WTC11 (cell line): ENCODE measurements around the gene KCNJ15.

Source experiments
- ATF1 ChIP-seq: sonication (generic); formaldehyde crosslinking; IDR thresholded peaks from 2 replicates; pipeline ENCODE4 v1.8.1; 2023; ENCODE audit warnings: mild to moderate bottlenecking, moderate library complexity, missing genetic modification reagents
- CREB1 ChIP-seq: sonication (generic); formaldehyde crosslinking; IDR thresholded peaks from 2 replicates; pipeline ENCODE4 v1.8.0; 2023; ENCODE audit warnings: mild to moderate bottlenecking, missing genetic modification reagents
- IRF2 ChIP-seq: sonication (generic); formaldehyde crosslinking; IDR thresholded peaks from 2 replicates; pipeline ENCODE4 v1.8.0; 2022; ENCODE audit warnings: low read depth, missing genetic modification reagents, borderline replicate concordance
- NR3C1 ChIP-seq: sonication (generic); formaldehyde crosslinking; conservative IDR thresholded peaks from 2 replicates; pipeline ENCODE4 v1.8.1; 2023; ENCODE audit warnings: low read depth, mild to moderate bottlenecking, missing genetic modification reagents
- SMAD3 ChIP-seq: sonication (generic); formaldehyde crosslinking; IDR thresholded peaks from 2 replicates; pipeline ENCODE4 v1.8.0; 2022; ENCODE audit warnings: missing genetic modification reagents, mild to moderate bottlenecking, borderline replicate concordance
- TF ChIP-seq, protein P1 (sequence below): fragments of 200-600 bp; IDR thresholded peaks from 2 replicates; pipeline ENCODE4 v1.8.0; 2022; ENCODE audit warnings: antibody characterized with exemption
- TF ChIP-seq, protein P2 (sequence below): sonication (generic); formaldehyde crosslinking; IDR thresholded peaks from 2 replicates; pipeline ENCODE4 v1.8.0; 2022; ENCODE audit warnings: mild to moderate bottlenecking, missing genetic modification reagents
- TF ChIP-seq, protein P3 (sequence below): sonication (generic); formaldehyde crosslinking; IDR thresholded peaks from 2 replicates; pipeline ENCODE4 v1.8.1; 2022; ENCODE audit warnings: mild to moderate bottlenecking, missing genetic modification reagents, moderate library complexity, borderline replicate concordance
- TF ChIP-seq, protein P4 (sequence below): sonication (generic); formaldehyde crosslinking; IDR thresholded peaks from 2 replicates; pipeline ENCODE4 v1.8.1; 2023; ENCODE audit warnings: mild to moderate bottlenecking, moderate library complexity, missing genetic modification reagents
- TF ChIP-seq, protein P5 (sequence below): sonication (generic); formaldehyde crosslinking; IDR thresholded peaks from 2 replicates; pipeline ENCODE4 v1.8.1; 2023; ENCODE audit warnings: mild to moderate bottlenecking, missing genetic modification reagents, borderline replicate concordance
- TF ChIP-seq, protein P6 (sequence below): fragments of 250-450 bp; sonication (Bioruptor Pico); IDR thresholded peaks from 2 replicates; pipeline ENCODE4 v1.8.0; 2021; ENCODE audit warnings: mild to moderate bottlenecking
- TF ChIP-seq, protein P7 (sequence below): sonication (generic); formaldehyde crosslinking; IDR thresholded peaks from 2 replicates; pipeline ENCODE4 v1.8.0; 2022; ENCODE audit warnings: mild to moderate bottlenecking, missing genetic modification reagents

DNA sequence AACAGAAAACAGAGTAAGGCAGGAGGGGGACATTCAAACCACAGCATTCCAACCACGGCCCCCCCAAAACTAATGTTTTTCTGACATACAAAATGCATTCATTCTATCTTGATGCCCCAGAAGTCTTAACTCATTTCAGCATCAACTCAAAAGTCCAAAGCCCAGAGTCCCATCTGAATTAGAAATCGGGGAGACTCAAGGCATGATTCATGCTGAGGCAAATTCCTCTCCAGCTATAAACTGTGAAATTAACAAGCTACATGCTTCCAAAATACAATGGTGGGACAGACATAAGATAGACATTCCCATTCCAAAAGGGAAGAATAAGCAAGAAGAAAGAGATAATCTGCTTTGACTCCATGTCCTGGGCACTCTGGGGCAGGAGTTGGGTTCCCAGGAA is 73.9 kb downstream of the KCNJ15 start:
- TF ChIP-seq, protein P1, sequence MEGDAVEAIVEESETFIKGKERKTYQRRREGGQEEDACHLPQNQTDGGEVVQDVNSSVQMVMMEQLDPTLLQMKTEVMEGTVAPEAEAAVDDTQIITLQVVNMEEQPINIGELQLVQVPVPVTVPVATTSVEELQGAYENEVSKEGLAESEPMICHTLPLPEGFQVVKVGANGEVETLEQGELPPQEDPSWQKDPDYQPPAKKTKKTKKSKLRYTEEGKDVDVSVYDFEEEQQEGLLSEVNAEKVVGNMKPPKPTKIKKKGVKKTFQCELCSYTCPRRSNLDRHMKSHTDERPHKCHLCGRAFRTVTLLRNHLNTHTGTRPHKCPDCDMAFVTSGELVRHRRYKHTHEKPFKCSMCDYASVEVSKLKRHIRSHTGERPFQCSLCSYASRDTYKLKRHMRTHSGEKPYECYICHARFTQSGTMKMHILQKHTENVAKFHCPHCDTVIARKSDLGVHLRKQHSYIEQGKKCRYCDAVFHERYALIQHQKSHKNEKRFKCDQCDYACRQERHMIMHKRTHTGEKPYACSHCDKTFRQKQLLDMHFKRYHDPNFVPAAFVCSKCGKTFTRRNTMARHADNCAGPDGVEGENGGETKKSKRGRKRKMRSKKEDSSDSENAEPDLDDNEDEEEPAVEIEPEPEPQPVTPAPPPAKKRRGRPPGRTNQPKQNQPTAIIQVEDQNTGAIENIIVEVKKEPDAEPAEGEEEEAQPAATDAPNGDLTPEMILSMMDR = no peak
- TF ChIP-seq IRF2 (no peak), ATF1 (no peak), CREB1 (CRISPR knock-in tag) (no peak), SMAD3 (CRISPR knock-in tag) (no peak), NR3C1 (no peak)
- TF ChIP-seq, protein P2, sequence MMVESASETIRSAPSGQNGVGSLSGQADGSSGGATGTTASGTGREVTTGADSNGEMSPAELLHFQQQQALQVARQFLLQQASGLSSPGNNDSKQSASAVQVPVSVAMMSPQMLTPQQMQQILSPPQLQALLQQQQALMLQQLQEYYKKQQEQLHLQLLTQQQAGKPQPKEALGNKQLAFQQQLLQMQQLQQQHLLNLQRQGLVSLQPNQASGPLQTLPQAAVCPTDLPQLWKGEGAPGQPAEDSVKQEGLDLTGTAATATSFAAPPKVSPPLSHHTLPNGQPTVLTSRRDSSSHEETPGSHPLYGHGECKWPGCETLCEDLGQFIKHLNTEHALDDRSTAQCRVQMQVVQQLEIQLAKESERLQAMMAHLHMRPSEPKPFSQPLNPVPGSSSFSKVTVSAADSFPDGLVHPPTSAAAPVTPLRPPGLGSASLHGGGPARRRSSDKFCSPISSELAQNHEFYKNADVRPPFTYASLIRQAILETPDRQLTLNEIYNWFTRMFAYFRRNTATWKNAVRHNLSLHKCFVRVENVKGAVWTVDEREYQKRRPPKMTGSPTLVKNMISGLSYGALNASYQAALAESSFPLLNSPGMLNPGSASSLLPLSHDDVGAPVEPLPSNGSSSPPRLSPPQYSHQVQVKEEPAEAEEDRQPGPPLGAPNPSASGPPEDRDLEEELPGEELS = no peak
- TF ChIP-seq, protein P3, sequence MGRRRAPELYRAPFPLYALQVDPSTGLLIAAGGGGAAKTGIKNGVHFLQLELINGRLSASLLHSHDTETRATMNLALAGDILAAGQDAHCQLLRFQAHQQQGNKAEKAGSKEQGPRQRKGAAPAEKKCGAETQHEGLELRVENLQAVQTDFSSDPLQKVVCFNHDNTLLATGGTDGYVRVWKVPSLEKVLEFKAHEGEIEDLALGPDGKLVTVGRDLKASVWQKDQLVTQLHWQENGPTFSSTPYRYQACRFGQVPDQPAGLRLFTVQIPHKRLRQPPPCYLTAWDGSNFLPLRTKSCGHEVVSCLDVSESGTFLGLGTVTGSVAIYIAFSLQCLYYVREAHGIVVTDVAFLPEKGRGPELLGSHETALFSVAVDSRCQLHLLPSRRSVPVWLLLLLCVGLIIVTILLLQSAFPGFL = no peak
- TF ChIP-seq, protein P4, sequence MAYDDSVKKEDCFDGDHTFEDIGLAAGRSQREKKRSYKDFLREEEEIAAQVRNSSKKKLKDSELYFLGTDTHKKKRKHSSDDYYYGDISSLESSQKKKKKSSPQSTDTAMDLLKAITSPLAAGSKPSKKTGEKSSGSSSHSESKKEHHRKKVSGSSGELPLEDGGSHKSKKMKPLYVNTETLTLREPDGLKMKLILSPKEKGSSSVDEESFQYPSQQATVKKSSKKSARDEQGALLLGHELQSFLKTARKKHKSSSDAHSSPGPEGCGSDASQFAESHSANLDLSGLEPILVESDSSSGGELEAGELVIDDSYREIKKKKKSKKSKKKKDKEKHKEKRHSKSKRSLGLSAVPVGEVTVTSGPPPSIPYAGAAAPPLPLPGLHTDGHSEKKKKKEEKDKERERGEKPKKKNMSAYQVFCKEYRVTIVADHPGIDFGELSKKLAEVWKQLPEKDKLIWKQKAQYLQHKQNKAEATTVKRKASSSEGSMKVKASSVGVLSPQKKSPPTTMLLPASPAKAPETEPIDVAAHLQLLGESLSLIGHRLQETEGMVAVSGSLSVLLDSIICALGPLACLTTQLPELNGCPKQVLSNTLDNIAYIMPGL (CRISPR knock-in tag) = no peak
- TF ChIP-seq, protein P5, sequence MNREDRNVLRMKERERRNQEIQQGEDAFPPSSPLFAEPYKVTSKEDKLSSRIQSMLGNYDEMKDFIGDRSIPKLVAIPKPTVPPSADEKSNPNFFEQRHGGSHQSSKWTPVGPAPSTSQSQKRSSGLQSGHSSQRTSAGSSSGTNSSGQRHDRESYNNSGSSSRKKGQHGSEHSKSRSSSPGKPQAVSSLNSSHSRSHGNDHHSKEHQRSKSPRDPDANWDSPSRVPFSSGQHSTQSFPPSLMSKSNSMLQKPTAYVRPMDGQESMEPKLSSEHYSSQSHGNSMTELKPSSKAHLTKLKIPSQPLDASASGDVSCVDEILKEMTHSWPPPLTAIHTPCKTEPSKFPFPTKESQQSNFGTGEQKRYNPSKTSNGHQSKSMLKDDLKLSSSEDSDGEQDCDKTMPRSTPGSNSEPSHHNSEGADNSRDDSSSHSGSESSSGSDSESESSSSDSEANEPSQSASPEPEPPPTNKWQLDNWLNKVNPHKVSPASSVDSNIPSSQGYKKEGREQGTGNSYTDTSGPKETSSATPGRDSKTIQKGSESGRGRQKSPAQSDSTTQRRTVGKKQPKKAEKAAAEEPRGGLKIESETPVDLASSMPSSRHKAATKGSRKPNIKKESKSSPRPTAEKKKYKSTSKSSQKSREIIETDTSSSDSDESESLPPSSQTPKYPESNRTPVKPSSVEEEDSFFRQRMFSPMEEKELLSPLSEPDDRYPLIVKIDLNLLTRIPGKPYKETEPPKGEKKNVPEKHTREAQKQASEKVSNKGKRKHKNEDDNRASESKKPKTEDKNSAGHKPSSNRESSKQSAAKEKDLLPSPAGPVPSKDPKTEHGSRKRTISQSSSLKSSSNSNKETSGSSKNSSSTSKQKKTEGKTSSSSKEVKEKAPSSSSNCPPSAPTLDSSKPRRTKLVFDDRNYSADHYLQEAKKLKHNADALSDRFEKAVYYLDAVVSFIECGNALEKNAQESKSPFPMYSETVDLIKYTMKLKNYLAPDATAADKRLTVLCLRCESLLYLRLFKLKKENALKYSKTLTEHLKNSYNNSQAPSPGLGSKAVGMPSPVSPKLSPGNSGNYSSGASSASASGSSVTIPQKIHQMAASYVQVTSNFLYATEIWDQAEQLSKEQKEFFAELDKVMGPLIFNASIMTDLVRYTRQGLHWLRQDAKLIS (CRISPR knock-in tag) = no peak
- TF ChIP-seq, protein P6, sequence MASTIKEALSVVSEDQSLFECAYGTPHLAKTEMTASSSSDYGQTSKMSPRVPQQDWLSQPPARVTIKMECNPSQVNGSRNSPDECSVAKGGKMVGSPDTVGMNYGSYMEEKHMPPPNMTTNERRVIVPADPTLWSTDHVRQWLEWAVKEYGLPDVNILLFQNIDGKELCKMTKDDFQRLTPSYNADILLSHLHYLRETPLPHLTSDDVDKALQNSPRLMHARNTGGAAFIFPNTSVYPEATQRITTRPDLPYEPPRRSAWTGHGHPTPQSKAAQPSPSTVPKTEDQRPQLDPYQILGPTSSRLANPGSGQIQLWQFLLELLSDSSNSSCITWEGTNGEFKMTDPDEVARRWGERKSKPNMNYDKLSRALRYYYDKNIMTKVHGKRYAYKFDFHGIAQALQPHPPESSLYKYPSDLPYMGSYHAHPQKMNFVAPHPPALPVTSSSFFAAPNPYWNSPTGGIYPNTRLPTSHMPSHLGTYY (CRISPR knock-in tag) = no peak
- TF ChIP-seq, protein P7, sequence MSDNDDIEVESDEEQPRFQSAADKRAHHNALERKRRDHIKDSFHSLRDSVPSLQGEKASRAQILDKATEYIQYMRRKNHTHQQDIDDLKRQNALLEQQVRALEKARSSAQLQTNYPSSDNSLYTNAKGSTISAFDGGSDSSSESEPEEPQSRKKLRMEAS = no peak
